ENCODE results near the gene CD247. TPM values are rescaled to one million over a fixed set of nuclear protein-coding genes. Genes with fewer than 3 reads are reported as not detected.

The CD247 gene
- total and polyA plus RNA-seq, 9 of the 15 experiments (the other 6 are each of a cell fraction or from before 2014, with no cell fraction given): 0.08 to 0.42 (median 0.28) TPM; not detected in 5

DNA sequence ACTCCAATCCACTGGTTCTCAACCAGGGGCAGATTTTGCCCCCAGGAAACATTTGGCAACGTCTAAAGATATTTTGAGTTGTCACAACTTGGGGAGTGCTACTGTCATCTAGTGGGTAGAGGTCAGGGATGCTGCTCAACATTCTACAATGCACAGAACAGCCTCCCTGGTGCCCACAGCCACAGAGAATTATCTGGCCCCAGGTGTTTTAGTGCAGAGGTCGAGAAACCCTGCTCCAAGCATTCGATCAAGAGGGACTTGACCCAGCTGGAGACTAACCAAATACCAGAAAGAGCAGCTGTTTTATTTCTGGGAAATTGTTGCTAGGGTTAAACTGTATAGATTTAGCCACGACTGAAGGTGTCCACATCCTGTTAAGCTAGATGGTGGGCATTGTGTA is 19.2 kb downstream of the CD247 start (continued):
- TF ChIP-seq, protein P1, sequence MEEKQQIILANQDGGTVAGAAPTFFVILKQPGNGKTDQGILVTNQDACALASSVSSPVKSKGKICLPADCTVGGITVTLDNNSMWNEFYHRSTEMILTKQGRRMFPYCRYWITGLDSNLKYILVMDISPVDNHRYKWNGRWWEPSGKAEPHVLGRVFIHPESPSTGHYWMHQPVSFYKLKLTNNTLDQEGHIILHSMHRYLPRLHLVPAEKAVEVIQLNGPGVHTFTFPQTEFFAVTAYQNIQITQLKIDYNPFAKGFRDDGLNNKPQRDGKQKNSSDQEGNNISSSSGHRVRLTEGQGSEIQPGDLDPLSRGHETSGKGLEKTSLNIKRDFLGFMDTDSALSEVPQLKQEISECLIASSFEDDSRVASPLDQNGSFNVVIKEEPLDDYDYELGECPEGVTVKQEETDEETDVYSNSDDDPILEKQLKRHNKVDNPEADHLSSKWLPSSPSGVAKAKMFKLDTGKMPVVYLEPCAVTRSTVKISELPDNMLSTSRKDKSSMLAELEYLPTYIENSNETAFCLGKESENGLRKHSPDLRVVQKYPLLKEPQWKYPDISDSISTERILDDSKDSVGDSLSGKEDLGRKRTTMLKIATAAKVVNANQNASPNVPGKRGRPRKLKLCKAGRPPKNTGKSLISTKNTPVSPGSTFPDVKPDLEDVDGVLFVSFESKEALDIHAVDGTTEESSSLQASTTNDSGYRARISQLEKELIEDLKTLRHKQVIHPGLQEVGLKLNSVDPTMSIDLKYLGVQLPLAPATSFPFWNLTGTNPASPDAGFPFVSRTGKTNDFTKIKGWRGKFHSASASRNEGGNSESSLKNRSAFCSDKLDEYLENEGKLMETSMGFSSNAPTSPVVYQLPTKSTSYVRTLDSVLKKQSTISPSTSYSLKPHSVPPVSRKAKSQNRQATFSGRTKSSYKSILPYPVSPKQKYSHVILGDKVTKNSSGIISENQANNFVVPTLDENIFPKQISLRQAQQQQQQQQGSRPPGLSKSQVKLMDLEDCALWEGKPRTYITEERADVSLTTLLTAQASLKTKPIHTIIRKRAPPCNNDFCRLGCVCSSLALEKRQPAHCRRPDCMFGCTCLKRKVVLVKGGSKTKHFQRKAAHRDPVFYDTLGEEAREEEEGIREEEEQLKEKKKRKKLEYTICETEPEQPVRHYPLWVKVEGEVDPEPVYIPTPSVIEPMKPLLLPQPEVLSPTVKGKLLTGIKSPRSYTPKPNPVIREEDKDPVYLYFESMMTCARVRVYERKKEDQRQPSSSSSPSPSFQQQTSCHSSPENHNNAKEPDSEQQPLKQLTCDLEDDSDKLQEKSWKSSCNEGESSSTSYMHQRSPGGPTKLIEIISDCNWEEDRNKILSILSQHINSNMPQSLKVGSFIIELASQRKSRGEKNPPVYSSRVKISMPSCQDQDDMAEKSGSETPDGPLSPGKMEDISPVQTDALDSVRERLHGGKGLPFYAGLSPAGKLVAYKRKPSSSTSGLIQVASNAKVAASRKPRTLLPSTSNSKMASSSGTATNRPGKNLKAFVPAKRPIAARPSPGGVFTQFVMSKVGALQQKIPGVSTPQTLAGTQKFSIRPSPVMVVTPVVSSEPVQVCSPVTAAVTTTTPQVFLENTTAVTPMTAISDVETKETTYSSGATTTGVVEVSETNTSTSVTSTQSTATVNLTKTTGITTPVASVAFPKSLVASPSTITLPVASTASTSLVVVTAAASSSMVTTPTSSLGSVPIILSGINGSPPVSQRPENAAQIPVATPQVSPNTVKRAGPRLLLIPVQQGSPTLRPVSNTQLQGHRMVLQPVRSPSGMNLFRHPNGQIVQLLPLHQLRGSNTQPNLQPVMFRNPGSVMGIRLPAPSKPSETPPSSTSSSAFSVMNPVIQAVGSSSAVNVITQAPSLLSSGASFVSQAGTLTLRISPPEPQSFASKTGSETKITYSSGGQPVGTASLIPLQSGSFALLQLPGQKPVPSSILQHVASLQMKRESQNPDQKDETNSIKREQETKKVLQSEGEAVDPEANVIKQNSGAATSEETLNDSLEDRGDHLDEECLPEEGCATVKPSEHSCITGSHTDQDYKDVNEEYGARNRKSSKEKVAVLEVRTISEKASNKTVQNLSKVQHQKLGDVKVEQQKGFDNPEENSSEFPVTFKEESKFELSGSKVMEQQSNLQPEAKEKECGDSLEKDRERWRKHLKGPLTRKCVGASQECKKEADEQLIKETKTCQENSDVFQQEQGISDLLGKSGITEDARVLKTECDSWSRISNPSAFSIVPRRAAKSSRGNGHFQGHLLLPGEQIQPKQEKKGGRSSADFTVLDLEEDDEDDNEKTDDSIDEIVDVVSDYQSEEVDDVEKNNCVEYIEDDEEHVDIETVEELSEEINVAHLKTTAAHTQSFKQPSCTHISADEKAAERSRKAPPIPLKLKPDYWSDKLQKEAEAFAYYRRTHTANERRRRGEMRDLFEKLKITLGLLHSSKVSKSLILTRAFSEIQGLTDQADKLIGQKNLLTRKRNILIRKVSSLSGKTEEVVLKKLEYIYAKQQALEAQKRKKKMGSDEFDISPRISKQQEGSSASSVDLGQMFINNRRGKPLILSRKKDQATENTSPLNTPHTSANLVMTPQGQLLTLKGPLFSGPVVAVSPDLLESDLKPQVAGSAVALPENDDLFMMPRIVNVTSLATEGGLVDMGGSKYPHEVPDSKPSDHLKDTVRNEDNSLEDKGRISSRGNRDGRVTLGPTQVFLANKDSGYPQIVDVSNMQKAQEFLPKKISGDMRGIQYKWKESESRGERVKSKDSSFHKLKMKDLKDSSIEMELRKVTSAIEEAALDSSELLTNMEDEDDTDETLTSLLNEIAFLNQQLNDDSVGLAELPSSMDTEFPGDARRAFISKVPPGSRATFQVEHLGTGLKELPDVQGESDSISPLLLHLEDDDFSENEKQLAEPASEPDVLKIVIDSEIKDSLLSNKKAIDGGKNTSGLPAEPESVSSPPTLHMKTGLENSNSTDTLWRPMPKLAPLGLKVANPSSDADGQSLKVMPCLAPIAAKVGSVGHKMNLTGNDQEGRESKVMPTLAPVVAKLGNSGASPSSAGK (IDR thresholded peaks at IDR 0.05): no peak
- no peak for TF ChIP-seq NCOA2 (IDR thresholded peaks at IDR 0.05; ENCODE audit: partially characterized antibody in 2 of 2)
- TF ChIP-seq EGR1 (conservative IDR thresholded peaks at IDR 0.05): no peak
- TF ChIP-seq ZC3H4 (CRISPR knock-in tag; IDR thresholded peaks at IDR 0.05; ENCODE audit: borderline replicate concordance): no peak
- no peak for TF ChIP-seq ARID1B (IDR thresholded peaks at IDR 0.05)
- TF ChIP-seq, protein P2, sequence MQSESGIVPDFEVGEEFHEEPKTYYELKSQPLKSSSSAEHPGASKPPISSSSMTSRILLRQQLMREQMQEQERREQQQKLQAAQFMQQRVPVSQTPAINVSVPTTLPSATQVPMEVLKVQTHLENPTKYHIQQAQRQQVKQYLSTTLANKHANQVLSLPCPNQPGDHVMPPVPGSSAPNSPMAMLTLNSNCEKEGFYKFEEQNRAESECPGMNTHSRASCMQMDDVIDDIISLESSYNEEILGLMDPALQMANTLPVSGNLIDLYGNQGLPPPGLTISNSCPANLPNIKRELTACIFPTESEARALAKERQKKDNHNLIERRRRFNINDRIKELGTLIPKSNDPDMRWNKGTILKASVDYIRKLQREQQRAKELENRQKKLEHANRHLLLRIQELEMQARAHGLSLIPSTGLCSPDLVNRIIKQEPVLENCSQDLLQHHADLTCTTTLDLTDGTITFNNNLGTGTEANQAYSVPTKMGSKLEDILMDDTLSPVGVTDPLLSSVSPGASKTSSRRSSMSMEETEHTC (IDR thresholded peaks at IDR 0.05): no peak
- TF ChIP-seq CHD1 (IDR thresholded peaks at IDR 0.05; ENCODE audit: low read length): no peak
- no peak for TF ChIP-seq ZFP1 (CRISPR knock-in tag; IDR thresholded peaks at IDR 0.05)
